ENCODE measurements around the gene MED23. TPM values are rescaled to one million over a fixed set of nuclear protein-coding genes. Genes with fewer than 3 reads are reported as not detected.

Gene MED23
- total and polyA plus RNA-seq, 9 of the 15 experiments (the other 6 are each of a cell fraction or from before 2014, with no cell fraction given) = 13.7 to 61.2 (median 27.2) TPM

DNA sequence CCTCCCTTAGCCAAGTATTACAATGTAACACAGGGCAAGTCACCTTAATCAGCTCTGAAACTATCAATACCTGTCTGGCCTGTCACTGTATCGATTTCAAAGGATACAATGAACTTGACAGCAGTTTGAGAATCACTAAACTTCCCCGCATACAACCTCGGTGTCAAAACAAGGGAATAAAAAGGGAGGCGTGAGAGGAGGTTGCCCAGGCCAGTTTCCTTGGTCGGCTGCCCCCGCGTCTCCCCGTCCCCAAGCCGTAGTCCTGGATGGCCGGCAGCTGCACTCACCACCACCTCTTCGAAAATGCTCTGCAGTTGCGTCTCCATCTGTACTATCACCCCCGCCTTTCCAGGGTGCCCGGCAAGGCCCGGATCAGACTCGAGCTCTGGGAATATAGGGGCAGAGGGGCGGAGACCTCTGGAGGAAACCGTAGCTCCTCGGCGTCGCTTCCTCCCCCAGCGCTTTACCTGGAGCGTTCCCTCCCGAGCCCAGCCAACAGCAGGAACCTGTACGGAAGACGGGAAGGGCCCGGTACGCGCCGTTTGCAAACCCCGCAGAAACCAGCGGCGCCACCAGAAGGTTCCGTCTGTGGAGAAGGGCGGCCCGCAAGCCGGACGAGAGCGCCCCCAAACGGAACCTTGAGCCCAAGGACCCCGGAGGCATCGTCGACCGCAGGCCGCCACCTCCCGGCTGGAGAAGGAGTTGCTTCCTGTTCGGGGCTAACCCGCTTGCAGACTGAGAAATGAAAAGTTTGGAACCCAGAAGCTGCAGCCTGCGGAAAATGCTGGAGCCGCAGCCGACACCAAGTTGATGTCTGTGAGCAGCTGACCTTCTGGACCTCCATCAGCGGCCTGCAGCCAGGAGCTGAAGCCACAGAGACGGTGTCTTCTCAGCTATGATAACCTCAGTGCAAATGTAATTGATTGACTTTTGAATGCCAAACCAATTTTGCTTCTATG, at the start of gene MED23 (continued):
- TF ChIP-seq NCOR1 (IDR thresholded peaks at IDR 0.05) (peak; percentile 61; the same call in 1 of the 2 replicates), TOE1 (IDR thresholded peaks at IDR 0.05; ENCODE audit: borderline replicate concordance) (peak; percentile 92), TOE1 (CRISPR knock-in tag; IDR thresholded peaks at IDR 0.05; ENCODE audit: borderline replicate concordance, low read depth) (0 out of 2 replicates have a peak, but pooled peaks have one; percentile 63), ZNF212 (CRISPR knock-in tag; IDR thresholded peaks at IDR 0.05) (no peak), ZNF431 (CRISPR knock-in tag; IDR thresholded peaks at IDR 0.05) (no peak; the same call in 1 of the 2 replicates), HCFC1 (IDR thresholded peaks at IDR 0.05; ENCODE audit: low read depth, low read length) (peak; percentile 96), HMG20A (CRISPR knock-in tag; conservative IDR thresholded peaks at IDR 0.05) (no peak), BRD9 (IDR thresholded peaks at IDR 0.05; ENCODE audit: low read depth, partially characterized antibody) (no peak), EP300 (IDR thresholded peaks at IDR 0.05; ENCODE audit: low read length) (peak; percentile 66), PHB (CRISPR knock-in tag; IDR thresholded peaks at IDR 0.05) (no peak), XRCC5 (IDR thresholded peaks at IDR 0.05; ENCODE audit: low read depth, low read length) (peak; percentile 100), SMAD1 (IDR thresholded peaks at IDR 0.05; ENCODE audit: low read depth, low read length, partially characterized antibody) (peak; percentile 63), NFIC (IDR thresholded peaks at IDR 0.05) (peak; percentile 68), SMC3 (conservative IDR thresholded peaks at IDR 0.05; ENCODE audit: insufficient read depth, low read depth, low read length) (peak; percentile 75), EWSR1 (IDR thresholded peaks at IDR 0.05; ENCODE audit: borderline replicate concordance, low read depth, partially characterized antibody) (no peak), L3MBTL2 (IDR thresholded peaks at IDR 0.05) (peak; percentile 55; the same call in 1 of the 2 replicates), CEBPB (tag; IDR thresholded peaks at IDR 0.05) (no peak), BCOR (IDR thresholded peaks at IDR 0.05) (peak; percentile 23; the same call in 1 of the 2 replicates), AFF4 (CRISPR knock-in tag; IDR thresholded peaks at IDR 0.05) (peak; percentile 99), KDM2B (CRISPR knock-in tag; IDR thresholded peaks at IDR 0.05) (peak; percentile 14; the same call in 1 of the 2 replicates), NCOA6 (IDR thresholded peaks at IDR 0.05) (no peak), RFX7 (CRISPR knock-in tag; IDR thresholded peaks at IDR 0.05) (no peak), RBBP5 (IDR thresholded peaks at IDR 0.05; ENCODE audit: borderline replicate concordance, insufficient read depth, low read length, poor library complexity, severe bottlenecking) (peak; percentile 97)
- TF ChIP-seq, protein P1, sequence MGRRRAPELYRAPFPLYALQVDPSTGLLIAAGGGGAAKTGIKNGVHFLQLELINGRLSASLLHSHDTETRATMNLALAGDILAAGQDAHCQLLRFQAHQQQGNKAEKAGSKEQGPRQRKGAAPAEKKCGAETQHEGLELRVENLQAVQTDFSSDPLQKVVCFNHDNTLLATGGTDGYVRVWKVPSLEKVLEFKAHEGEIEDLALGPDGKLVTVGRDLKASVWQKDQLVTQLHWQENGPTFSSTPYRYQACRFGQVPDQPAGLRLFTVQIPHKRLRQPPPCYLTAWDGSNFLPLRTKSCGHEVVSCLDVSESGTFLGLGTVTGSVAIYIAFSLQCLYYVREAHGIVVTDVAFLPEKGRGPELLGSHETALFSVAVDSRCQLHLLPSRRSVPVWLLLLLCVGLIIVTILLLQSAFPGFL (CRISPR knock-in tag; IDR thresholded peaks at IDR 0.05) = peak; percentile 99
- TF ChIP-seq, protein P2, sequence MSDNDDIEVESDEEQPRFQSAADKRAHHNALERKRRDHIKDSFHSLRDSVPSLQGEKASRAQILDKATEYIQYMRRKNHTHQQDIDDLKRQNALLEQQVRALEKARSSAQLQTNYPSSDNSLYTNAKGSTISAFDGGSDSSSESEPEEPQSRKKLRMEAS (CRISPR knock-in tag; IDR thresholded peaks at IDR 0.05) = peak; percentile 75
